VCaP (cell line): ENCODE results near the gene POU3F3.

Source experiments
- H3K27ac ChIP-seq: fragments of 450-650 bp; 2 replicates; pipeline ENCODE4 v1.5.1; 2017
- CTCF ChIP-seq: fragments of 450-650 bp; conservative IDR thresholded peaks from 2 replicates; pipeline ENCODE4 v1.5.1; 2017; ENCODE audit warnings: mild to moderate bottlenecking, moderate library complexity

POU3F3 gene

GRCh38 chr2:104873689-104874054 is 19.8 kb downstream of the POU3F3 start:
- TF ChIP-seq CTCF: peak; percentile 49
- peak overlapping the region; percentile 65 for H3K27ac ChIP-seq

GRCh38 chr2:104874230-104874629 is 20.3 kb downstream of the POU3F3 start:
- no peak for TF ChIP-seq CTCF
- H3K27ac ChIP-seq: no peak overlapping the region

GRCh38 chr2:104875262-104875661 is 21.3 kb downstream of the POU3F3 start:
- no peak for TF ChIP-seq CTCF

GRCh38 chr2:104876606-104877570 is 23.0 kb downstream of the POU3F3 start:
- H3K27ac ChIP-seq: no peak overlapping the region
- no peak for TF ChIP-seq CTCF

More at GRCh38 chr2:104875262-104875661, 21.3 kb downstream of the POU3F3 start:
- H3K27ac ChIP-seq: no peak overlapping the region

- no peak for TF ChIP-seq CTCF
- no peak overlapping the region for H3K27ac ChIP-seq
These were observed 25.1 kb downstream of the POU3F3 start for GRCh38 chr2:104878863-104879512.

GRCh38 chr2:104880076-104880475 is 26.2 kb downstream of the POU3F3 start:
- TF ChIP-seq CTCF: no peak
- H3K27ac ChIP-seq: peak overlapping the region; percentile 22; the same call in 1 of the 2 replicates

GRCh38 chr2:104883357-104883756 is 29.4 kb downstream of the POU3F3 start:
- H3K27ac ChIP-seq: no peak overlapping the region
- TF ChIP-seq CTCF: no peak
